Loucy (cell line): ENCODE results near the gene OR4D9.

Experiments
- CTCF ChIP-seq: fragments of 200-600 bp; sonication (generic); conservative IDR thresholded peaks from 2 replicates; pipeline ENCODE4 v1.5.1; 2014; ENCODE audit warnings: mild to moderate bottlenecking, antibody characterized with exemption, low read length
- EZH2phosphoT487 ChIP-seq: fragments of 200-600 bp; IDR thresholded peaks from 2 replicates; pipeline ENCODE4 v1.6.1; 2018; ENCODE audit warnings: antibody characterized with exemption, mild to moderate bottlenecking, moderate library complexity, borderline replicate concordance

GRCh38 chr11:59510941-59511589 lies at the start of gene OR4D9:
- no peak for TF ChIP-seq CTCF
- no peak for TF ChIP-seq EZH2phosphoT487
